ENCODE measurements around the gene MYZAP. TPM values are rescaled to one million over a fixed set of nuclear protein-coding genes. Genes with fewer than 3 reads are reported as not detected.

The MYZAP gene
- total RNA-seq, 1 experiment from 2014 or later, result 1.1 TPM

DNA sequence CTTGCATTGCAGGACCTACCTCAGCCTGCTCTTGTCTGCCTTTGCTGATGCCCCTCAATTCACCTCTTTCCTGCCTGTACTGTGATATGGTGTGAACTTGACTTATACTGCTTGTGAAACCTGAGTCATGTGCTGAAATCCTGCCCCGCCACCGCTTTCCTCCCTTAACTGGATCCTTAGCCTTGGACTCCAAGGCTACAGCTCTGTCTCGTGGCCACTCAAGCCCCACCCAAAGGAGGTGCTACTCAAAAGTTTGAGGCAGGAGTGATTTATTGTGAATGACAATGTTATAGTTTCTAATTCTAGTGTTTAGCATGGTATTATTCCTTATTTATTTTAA lies 56.1 kb downstream of the MYZAP start:
- no peak for TF ChIP-seq SIN3A (IDR thresholded peaks at IDR 0.05; ENCODE audit: borderline replicate concordance, insufficient read depth, low read depth, low read length)
- TF ChIP-seq TCF7L2 (IDR thresholded peaks at IDR 0.05; ENCODE audit: low read depth, low read length), result no peak
- TF ChIP-seq POLR2AphosphoS5 (IDR thresholded peaks at IDR 0.05; ENCODE audit: low read depth, low read length), result no peak
- TF ChIP-seq, protein P1, sequence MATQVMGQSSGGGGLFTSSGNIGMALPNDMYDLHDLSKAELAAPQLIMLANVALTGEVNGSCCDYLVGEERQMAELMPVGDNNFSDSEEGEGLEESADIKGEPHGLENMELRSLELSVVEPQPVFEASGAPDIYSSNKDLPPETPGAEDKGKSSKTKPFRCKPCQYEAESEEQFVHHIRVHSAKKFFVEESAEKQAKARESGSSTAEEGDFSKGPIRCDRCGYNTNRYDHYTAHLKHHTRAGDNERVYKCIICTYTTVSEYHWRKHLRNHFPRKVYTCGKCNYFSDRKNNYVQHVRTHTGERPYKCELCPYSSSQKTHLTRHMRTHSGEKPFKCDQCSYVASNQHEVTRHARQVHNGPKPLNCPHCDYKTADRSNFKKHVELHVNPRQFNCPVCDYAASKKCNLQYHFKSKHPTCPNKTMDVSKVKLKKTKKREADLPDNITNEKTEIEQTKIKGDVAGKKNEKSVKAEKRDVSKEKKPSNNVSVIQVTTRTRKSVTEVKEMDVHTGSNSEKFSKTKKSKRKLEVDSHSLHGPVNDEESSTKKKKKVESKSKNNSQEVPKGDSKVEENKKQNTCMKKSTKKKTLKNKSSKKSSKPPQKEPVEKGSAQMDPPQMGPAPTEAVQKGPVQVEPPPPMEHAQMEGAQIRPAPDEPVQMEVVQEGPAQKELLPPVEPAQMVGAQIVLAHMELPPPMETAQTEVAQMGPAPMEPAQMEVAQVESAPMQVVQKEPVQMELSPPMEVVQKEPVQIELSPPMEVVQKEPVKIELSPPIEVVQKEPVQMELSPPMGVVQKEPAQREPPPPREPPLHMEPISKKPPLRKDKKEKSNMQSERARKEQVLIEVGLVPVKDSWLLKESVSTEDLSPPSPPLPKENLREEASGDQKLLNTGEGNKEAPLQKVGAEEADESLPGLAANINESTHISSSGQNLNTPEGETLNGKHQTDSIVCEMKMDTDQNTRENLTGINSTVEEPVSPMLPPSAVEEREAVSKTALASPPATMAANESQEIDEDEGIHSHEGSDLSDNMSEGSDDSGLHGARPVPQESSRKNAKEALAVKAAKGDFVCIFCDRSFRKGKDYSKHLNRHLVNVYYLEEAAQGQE (IDR thresholded peaks at IDR 0.05; ENCODE audit: insufficient read depth in 1 of 2, low read depth in 2 of 2, low read length in 1 of 2), result no peak
- TF ChIP-seq, protein P2, sequence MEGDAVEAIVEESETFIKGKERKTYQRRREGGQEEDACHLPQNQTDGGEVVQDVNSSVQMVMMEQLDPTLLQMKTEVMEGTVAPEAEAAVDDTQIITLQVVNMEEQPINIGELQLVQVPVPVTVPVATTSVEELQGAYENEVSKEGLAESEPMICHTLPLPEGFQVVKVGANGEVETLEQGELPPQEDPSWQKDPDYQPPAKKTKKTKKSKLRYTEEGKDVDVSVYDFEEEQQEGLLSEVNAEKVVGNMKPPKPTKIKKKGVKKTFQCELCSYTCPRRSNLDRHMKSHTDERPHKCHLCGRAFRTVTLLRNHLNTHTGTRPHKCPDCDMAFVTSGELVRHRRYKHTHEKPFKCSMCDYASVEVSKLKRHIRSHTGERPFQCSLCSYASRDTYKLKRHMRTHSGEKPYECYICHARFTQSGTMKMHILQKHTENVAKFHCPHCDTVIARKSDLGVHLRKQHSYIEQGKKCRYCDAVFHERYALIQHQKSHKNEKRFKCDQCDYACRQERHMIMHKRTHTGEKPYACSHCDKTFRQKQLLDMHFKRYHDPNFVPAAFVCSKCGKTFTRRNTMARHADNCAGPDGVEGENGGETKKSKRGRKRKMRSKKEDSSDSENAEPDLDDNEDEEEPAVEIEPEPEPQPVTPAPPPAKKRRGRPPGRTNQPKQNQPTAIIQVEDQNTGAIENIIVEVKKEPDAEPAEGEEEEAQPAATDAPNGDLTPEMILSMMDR (IDR thresholded peaks at IDR 0.05), result no peak
- no peak for DNase-seq (ENCODE audit: low read depth, low spot score)
- ChIA-PET POLR2A (no interaction called here), CTCF (no interaction called here)
- no peak for ATAC-seq
- no peaks in the 10 kb centered on the region for H3K9me3 ChIP-seq (ENCODE audit: control insufficient read depth, insufficient read depth, low read depth, low read length)
- H3K27ac ChIP-seq (ENCODE audit: low read length), result no peak overlapping the region
- H3K4me1 ChIP-seq (ENCODE audit: control insufficient read depth, insufficient read depth, low read length), result no peaks in the 10 kb centered on the region
- intact Hi-C loops (cut with micrococcal nuclease; ENCODE audit: unreplicated experiment), result no loop called here
- H3K27me3 ChIP-seq (ENCODE audit: control insufficient read depth, insufficient read depth, low read length), result no peaks in the 10 kb centered on the region
- in situ Hi-C loops (cut with HindIII; ENCODE audit: low pct_unique_long_range_greater_than_20kb, low sequenced_read_pairs), result no loop called here
- H3K4me3 ChIP-seq (ENCODE audit: low read depth in 2 of 2, low read length in 2 of 2), result no peak overlapping the region
- no TSS peak for BruUV-seq (replicated peaks)
- no peaks in the 10 kb centered on the region for H3K36me3 ChIP-seq (ENCODE audit: control insufficient read depth, insufficient read depth, low read length)

- intact Hi-C loops (cut with micrococcal nuclease; ENCODE audit: unreplicated experiment), result no loop called here
- ATAC-seq (no peak), DNase-seq (ENCODE audit: low read depth, low spot score) (no peak)
- BruUV-seq (replicated peaks), result no TSS peak
- Histone ChIP-seq H3K9me3 (ENCODE audit: control insufficient read depth, insufficient read depth, low read depth, low read length) (no peaks in the 10 kb centered on the region), H3K27ac (ENCODE audit: low read length) (no peak overlapping the region), H3K36me3 (ENCODE audit: control insufficient read depth, insufficient read depth, low read length) (no peaks in the 10 kb centered on the region), H3K27me3 (ENCODE audit: control insufficient read depth, insufficient read depth, low read length) (no peaks in the 10 kb centered on the region), H3K4me3 (ENCODE audit: low read depth in 2 of 2, low read length in 2 of 2) (no peak overlapping the region), H3K4me1 (ENCODE audit: control insufficient read depth, insufficient read depth, low read length) (no peaks in the 10 kb centered on the region)
- TF ChIP-seq SIN3A (IDR thresholded peaks at IDR 0.05; ENCODE audit: borderline replicate concordance, insufficient read depth, low read depth, low read length), result no peak
- in situ Hi-C loops (cut with HindIII; ENCODE audit: low pct_unique_long_range_greater_than_20kb, low sequenced_read_pairs), result no loop called here
- CTCF ChIA-PET, result no interaction called here
- POLR2A ChIA-PET, result no interaction called here
These were observed 57.4 kb downstream of the MYZAP start for GRCh38 chr15:57649138-57649537.

DNA sequence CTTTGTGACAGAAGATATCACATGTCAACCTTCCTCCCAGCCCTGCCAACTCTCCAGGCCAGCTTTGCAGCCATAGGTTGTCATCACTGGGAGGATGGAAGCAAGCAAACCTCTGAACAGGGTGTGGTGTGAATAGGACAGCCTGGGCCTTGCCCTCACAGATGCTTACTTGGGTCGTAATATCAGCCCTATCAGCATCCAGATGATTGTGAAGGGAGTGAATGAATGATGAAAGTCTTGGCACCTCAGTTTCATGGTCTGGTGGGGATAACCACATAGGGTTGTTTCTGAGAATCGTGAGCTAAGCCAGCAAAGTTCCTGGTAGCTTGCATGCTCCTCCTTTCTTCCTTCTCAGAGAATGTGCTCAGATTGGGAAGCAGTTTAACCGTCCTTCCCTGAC lies 59.7 kb downstream of the MYZAP start:
- ATAC-seq, result no peak
- Histone ChIP-seq H3K9me3 (ENCODE audit: control insufficient read depth, insufficient read depth, low read depth, low read length) (no peaks in the 10 kb centered on the region), H3K27me3 (ENCODE audit: control insufficient read depth, insufficient read depth, low read length) (no peaks in the 10 kb centered on the region), H3K36me3 (ENCODE audit: control insufficient read depth, insufficient read depth, low read length) (no peaks in the 10 kb centered on the region), H3K27ac (ENCODE audit: low read length) (no peak overlapping the region), H3K4me3 (ENCODE audit: low read depth in 2 of 2, low read length in 2 of 2) (no peak overlapping the region), H3K4me1 (ENCODE audit: control insufficient read depth, insufficient read depth, low read length) (no peaks in the 10 kb centered on the region)
- in situ Hi-C loops (cut with HindIII; ENCODE audit: low pct_unique_long_range_greater_than_20kb, low sequenced_read_pairs), result no loop called here
- BruUV-seq (replicated peaks), result no TSS peak
- no peak for DNase-seq (ENCODE audit: low read depth, low spot score)
- no peak for TF ChIP-seq SIN3A (IDR thresholded peaks at IDR 0.05; ENCODE audit: borderline replicate concordance, insufficient read depth, low read depth, low read length)
- TF ChIP-seq, protein P1 (IDR thresholded peaks at IDR 0.05; ENCODE audit: insufficient read depth in 1 of 2, low read depth in 2 of 2, low read length in 1 of 2), result no peak
- TF ChIP-seq TCF7L2 (IDR thresholded peaks at IDR 0.05; ENCODE audit: low read depth, low read length), result no peak
- no peak for TF ChIP-seq POLR2AphosphoS5 (IDR thresholded peaks at IDR 0.05; ENCODE audit: low read depth, low read length)
- TF ChIP-seq, protein P2 (IDR thresholded peaks at IDR 0.05), result no peak
- POLR2A ChIA-PET, result no interaction called here
- intact Hi-C loops (cut with micrococcal nuclease; ENCODE audit: unreplicated experiment), result no loop called here
- CTCF ChIA-PET, result no interaction called here
